Peyer's patch (tissue), 4 donors: Measurements from ENCODE around the gene RUNX3.

Experiments used
- POLR2A ChIP-seq, 2 donors: fragments of 450-650 bp; IDR thresholded peaks; one replicate each; pipeline ENCODE4 v1.5.1; 2017; ENCODE audit warnings: antibody characterized with exemption in 2 of 2, mild to moderate bottlenecking in 2 of 2, moderate library complexity in 2 of 2
- TF ChIP-seq, protein P1 (sequence below), 6 experiments: fragments of 450-650 bp in 4 of 6; fragments of 200-600 bp in 2 of 6; sonication (generic) in 1 of 6; IDR thresholded peaks; one replicate each; pipeline ENCODE4 v1.5.1; 2017 to 2019; ENCODE audit warnings: antibody characterized with exemption in 6 of 6, mild to moderate bottlenecking in 3 of 6, moderate library complexity in 1 of 6

- TF ChIP-seq, protein P1, sequence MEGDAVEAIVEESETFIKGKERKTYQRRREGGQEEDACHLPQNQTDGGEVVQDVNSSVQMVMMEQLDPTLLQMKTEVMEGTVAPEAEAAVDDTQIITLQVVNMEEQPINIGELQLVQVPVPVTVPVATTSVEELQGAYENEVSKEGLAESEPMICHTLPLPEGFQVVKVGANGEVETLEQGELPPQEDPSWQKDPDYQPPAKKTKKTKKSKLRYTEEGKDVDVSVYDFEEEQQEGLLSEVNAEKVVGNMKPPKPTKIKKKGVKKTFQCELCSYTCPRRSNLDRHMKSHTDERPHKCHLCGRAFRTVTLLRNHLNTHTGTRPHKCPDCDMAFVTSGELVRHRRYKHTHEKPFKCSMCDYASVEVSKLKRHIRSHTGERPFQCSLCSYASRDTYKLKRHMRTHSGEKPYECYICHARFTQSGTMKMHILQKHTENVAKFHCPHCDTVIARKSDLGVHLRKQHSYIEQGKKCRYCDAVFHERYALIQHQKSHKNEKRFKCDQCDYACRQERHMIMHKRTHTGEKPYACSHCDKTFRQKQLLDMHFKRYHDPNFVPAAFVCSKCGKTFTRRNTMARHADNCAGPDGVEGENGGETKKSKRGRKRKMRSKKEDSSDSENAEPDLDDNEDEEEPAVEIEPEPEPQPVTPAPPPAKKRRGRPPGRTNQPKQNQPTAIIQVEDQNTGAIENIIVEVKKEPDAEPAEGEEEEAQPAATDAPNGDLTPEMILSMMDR (IDR thresholded peaks at IDR 0.05): no peak
- no peak for TF ChIP-seq POLR2A (IDR thresholded peaks at IDR 0.05)
Observed at GRCh38 chr1:24894002-24894401, 36.1 kb downstream of the RUNX3 start.
